Activated naive CD8-positive, alpha-beta T cell treated with anti-CD3 and anti-CD28 coated beads, Interleukin-2, amount 10 ng/mL, durations not matched to agents 7 days and 5 days (primary cell): ENCODE results near the gene SRR. TPM values are rescaled to one million over a fixed set of nuclear protein-coding genes. Genes with fewer than 3 reads are reported as not detected.

ENCODE experiments used
- ATAC-seq: fragments of 150-1000 bp; cut with Tn5 transposase; one replicate; pipeline ENCODE4 v1.10.0; 2021; ENCODE audit warnings: low read depth, moderate library complexity
- POLR2A ChIA-PET: fragments of 350-600 bp; sonication (Branson Sonifier 250); formaldehyde crosslinking; loops from one replicate; lab custom pipeline; 2021; ENCODE audit warnings: antibody characterized with exemption; lab: Charles Lee
- DNase-seq: peaks from one replicate; pipeline ENCODE4 v3.0.0; 2021
- H3K27ac Mint-ChIP-seq: one replicate; pipeline ENCODE4 v1.8.0; 2022; ENCODE audit warnings: mild to moderate bottlenecking, mixed read lengths
- H3K27me3 Mint-ChIP-seq: one replicate; pipeline ENCODE4 v1.8.0; 2022; ENCODE audit warnings: mild to moderate bottlenecking, moderate library complexity, mixed read lengths
- H3K36me3 Mint-ChIP-seq: one replicate; pipeline ENCODE4 v1.8.0; 2021; ENCODE audit warnings: mild to moderate bottlenecking, mixed read lengths
- H3K4me1 Mint-ChIP-seq: one replicate; pipeline ENCODE4 v1.8.0; 2021; ENCODE audit warnings: mixed read lengths
- H3K4me3 Mint-ChIP-seq: one replicate; pipeline ENCODE4 v1.8.0; 2022; ENCODE audit warnings: mild to moderate bottlenecking, moderate library complexity, mixed read lengths
- H3K9me3 Mint-ChIP-seq: one replicate; pipeline ENCODE4 v1.8.0; 2021; ENCODE audit warnings: mixed read lengths
- total RNA-seq, 2 experiments: library from RNA; stranded (reverse); gene quantifications; one replicate each; pipeline ENCODE4 v1.2.3, GENCODE V29; 2021

SRR gene
- total RNA-seq, 2 experiments from 2014 or later: 16.3 to 19.8 TPM

DNA sequence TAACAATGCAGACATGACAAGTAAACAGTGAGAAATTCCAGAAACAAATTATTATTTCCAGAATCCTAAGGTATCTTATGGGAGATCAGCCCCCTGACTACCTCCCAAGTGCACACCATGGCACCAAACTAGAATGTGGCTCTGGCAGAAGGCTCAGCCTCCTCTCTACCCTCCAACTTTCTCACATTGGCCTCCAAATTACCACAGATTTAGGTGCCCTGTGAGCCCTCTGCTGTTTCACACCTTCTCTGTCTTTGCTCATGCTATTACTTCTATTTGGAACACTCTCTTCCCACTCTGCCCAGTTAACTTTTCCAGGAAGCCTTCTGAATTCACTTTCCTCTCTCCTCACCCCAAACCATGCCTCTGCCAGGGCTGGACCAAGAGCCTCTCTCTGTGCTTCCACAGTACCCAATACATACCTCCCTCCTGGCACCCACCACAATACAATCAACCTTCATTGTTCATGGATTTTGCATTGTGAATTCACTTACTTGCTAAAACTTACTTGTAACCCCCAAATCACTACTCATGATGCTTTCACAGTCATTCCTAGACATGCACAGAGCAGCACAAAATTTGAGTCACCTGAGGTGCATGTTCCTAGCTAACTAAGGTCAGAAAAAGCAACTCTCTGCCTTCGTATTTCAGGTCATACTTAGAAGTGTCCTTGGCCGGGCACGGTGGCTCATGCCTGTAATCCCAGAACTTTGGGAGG is 31.6 kb upstream of the SRR start:
- POLR2A ChIA-PET: interaction anchor here (0.8 to 1.2 kb wide), 2 partner anchors 12 to 27 kb away, joined by 4 read pairs; no protein-coding TSS in a partner anchor
- no peaks in the 10 kb centered on the region for H3K27me3 Mint-ChIP-seq
- peak overlapping the region; percentile 33 for H3K4me3 Mint-ChIP-seq
- peaks cover 48% of the 10 kb centered on the region for H3K36me3 Mint-ChIP-seq
- H3K4me1 Mint-ChIP-seq: peaks cover 61% of the 10 kb centered on the region
- ATAC-seq (peak; percentile 38), DNase-seq (no peak)
- peak overlapping the region; percentile 85 for H3K27ac Mint-ChIP-seq
- H3K9me3 Mint-ChIP-seq: no peaks in the 10 kb centered on the region

GRCh38 chr17:2274414-2274813 is 29.3 kb upstream of the SRR start:
- Mint-ChIP-seq H3K36me3 (peaks cover 53% of the 10 kb centered on the region), H3K4me1 (peaks cover 63% of the 10 kb centered on the region), H3K4me3 (peak overlapping the region; percentile 23), H3K27ac (peak overlapping the region; percentile 87), H3K9me3 (no peaks in the 10 kb centered on the region), H3K27me3 (no peaks in the 10 kb centered on the region)
- DNase-seq (no peak), ATAC-seq (no peak)
- POLR2A ChIA-PET: interaction anchor here (3.3 kb wide), 1 partner anchor 9 kb away, joined by 28 read pairs; no protein-coding TSS in a partner anchor

GRCh38 chr17:2275722-2276121 is 28.0 kb upstream of the SRR start:
- POLR2A ChIA-PET: interaction anchor here (1.0 to 3.3 kb wide), 7 partner anchors 10 to 221 kb away, joined by 4 to 28 read pairs (median 5); partner anchors contain the start of genes HIC1, SMG6 and SRR
- no peaks in the 10 kb centered on the region for H3K27me3 Mint-ChIP-seq
- H3K27ac Mint-ChIP-seq: peak overlapping the region; percentile 87
- DNase-seq: no peak
- no peaks in the 10 kb centered on the region for H3K9me3 Mint-ChIP-seq
- ATAC-seq: peak; percentile 75
- H3K4me1 Mint-ChIP-seq: peaks cover 58% of the 10 kb centered on the region
- peak overlapping the region; percentile 80 for H3K4me3 Mint-ChIP-seq
- H3K36me3 Mint-ChIP-seq: peaks cover 53% of the 10 kb centered on the region

- Mint-ChIP-seq H3K36me3 (peaks cover 58% of the 10 kb centered on the region), H3K27ac (peak overlapping the region; percentile 12), H3K9me3 (no peaks in the 10 kb centered on the region), H3K4me1 (peaks cover 62% of the 10 kb centered on the region), H3K4me3 (no peak overlapping the region), H3K27me3 (no peaks in the 10 kb centered on the region)
- POLR2A ChIA-PET: interaction anchor here (0.7 kb wide), 1 partner anchor 33 kb away, joined by 3 read pairs; no protein-coding TSS in a partner anchor
- ATAC-seq (no peak), DNase-seq (no peak)
These were observed 26.1 kb upstream of the SRR start for GRCh38 chr17:2277429-2278170.

DNA sequence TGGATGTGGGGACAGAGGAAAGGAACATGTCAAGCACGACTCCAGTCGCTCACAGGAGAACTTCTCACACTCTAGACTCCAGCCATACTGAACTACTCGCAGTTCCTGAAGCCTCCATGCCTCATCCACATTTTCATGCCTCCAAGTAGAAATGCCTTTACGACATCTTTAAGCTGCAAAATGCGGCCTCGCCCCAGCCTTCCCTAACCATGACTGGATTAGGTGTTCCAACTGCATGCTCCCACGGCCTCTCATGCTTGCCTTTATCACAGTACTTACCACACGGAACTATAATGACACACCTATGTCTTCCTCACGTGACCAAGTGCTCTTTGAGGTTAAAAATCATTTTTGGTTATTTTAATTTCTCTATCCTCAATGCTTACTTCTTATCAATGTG is 24.0 kb upstream of the SRR start:
- POLR2A ChIA-PET: interaction anchor here (1.0 to 2.8 kb wide), 5 partner anchors 12 to 227 kb away, joined by 3 to 23 read pairs (median 6); partner anchors contain the start of gene HIC1
- ATAC-seq: no peak
- H3K27me3 Mint-ChIP-seq: no peaks in the 10 kb centered on the region
- H3K36me3 Mint-ChIP-seq: peaks cover 50% of the 10 kb centered on the region
- H3K27ac Mint-ChIP-seq: peak overlapping the region; percentile 78
- peak overlapping the region; percentile 49 for H3K4me3 Mint-ChIP-seq
- H3K9me3 Mint-ChIP-seq: no peaks in the 10 kb centered on the region
- no peak for DNase-seq
- peaks cover 60% of the 10 kb centered on the region for H3K4me1 Mint-ChIP-seq

DNA sequence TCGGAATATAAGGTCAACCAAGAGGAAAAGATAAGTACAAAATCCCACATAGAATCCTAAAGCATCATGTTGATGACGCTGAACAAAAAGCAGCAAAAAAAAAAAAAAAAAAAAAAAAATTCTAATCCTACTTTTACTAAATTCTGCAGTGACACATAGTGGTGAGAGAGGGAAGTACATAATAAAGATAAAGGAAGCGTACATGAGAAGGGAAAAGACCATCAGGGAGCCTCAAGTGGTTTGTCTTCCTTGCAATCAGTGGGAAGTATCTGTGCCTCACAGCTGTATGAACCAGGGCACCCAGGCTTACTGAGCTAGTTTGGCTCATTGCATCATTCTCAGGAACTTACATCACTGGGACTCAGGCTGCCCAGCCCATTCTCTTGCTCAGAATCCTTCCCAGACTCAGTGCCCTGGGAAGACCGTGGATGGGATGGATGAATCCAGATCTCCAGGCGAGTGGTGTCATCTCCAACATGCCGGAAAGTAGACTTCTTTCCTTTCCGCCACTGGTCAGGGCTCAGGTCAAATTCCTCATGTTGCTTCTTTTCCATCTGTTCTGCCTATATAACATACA is 21.4 kb upstream of the SRR start:
- H3K4me3 Mint-ChIP-seq: peak overlapping the region; percentile 33
- POLR2A ChIA-PET: interaction anchor here (0.7 to 2.8 kb wide), 7 partner anchors 16 to 228 kb away, joined by 3 to 23 read pairs (median 6); partner anchors contain the start of gene HIC1

GRCh38 chr17:2283302-2283701 is 20.4 kb upstream of the SRR start:
- H3K9me3 Mint-ChIP-seq: no peaks in the 10 kb centered on the region
- H3K4me1 Mint-ChIP-seq: peaks cover 42% of the 10 kb centered on the region
- peaks cover 43% of the 10 kb centered on the region for H3K36me3 Mint-ChIP-seq
- no peak for ATAC-seq
- peak overlapping the region; percentile 9 for H3K27ac Mint-ChIP-seq
- no peaks in the 10 kb centered on the region for H3K27me3 Mint-ChIP-seq
- DNase-seq: no peak
- no peak overlapping the region for H3K4me3 Mint-ChIP-seq
- POLR2A ChIA-PET: interaction anchor here (0.6 to 2.6 kb wide), 7 partner anchors 17 to 229 kb away, joined by 3 to 16 read pairs (median 4); partner anchors contain the start of genes HIC1, SMG6 and SRR

More for the DNA sequence above, 21.4 kb upstream of the SRR start:
- H3K9me3 Mint-ChIP-seq: no peaks in the 10 kb centered on the region
- DNase-seq (no peak), ATAC-seq (no peak)
- no peaks in the 10 kb centered on the region for H3K27me3 Mint-ChIP-seq
- H3K4me1 Mint-ChIP-seq: peaks cover 43% of the 10 kb centered on the region
- peaks cover 42% of the 10 kb centered on the region for H3K36me3 Mint-ChIP-seq
- H3K27ac Mint-ChIP-seq: peak overlapping the region; percentile 54

- no peak overlapping the region for H3K27ac Mint-ChIP-seq
- no peaks in the 10 kb centered on the region for H3K27me3 Mint-ChIP-seq
- no peak for DNase-seq
These were observed 13.8 kb upstream of the SRR start for GRCh38 chr17:2289878-2290478.

DNA sequence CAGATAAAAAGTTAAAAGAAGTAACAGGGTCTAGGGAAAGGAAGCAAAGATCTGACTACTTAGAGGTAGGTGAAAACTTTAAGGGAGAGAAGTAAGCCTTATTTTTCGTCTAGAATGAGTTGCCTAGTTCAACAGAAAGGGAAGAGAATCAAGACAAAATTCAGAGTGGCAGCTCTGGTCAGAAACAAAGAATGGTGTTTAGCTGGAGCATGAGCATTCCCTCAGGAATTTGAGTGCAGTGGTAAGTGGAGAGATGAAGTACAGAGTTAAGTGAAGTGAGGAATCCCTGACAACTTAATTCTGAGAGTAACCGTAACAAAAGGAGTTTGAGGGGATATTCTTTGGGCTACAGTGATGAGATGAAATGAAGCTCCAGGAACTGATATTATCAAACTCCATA is 11.7 kb upstream of the SRR start:
- Mint-ChIP-seq H3K27ac (peak overlapping the region; percentile 35), H3K4me3 (no peak overlapping the region), H3K9me3 (no peaks in the 10 kb centered on the region), H3K36me3 (peaks cover 46% of the 10 kb centered on the region), H3K27me3 (no peaks in the 10 kb centered on the region), H3K4me1 (peaks cover 27% of the 10 kb centered on the region)
- POLR2A ChIA-PET: interaction anchor here (1.0 to 1.4 kb wide), 3 partner anchors 11 to 44 kb away, joined by 3 to 8 read pairs (median 4); partner anchors contain the start of genes SMG6, SRR and TSR1
- DNase-seq (no peak), ATAC-seq (no peak)

More at GRCh38 chr17:2289878-2290478, 13.8 kb upstream of the SRR start:
- no peaks in the 10 kb centered on the region for H3K9me3 Mint-ChIP-seq
- peaks cover 19% of the 10 kb centered on the region for H3K4me1 Mint-ChIP-seq
- ATAC-seq: no peak
- H3K4me3 Mint-ChIP-seq: no peak overlapping the region
- H3K36me3 Mint-ChIP-seq: peaks cover 38% of the 10 kb centered on the region
- POLR2A ChIA-PET: no interaction called here

DNA sequence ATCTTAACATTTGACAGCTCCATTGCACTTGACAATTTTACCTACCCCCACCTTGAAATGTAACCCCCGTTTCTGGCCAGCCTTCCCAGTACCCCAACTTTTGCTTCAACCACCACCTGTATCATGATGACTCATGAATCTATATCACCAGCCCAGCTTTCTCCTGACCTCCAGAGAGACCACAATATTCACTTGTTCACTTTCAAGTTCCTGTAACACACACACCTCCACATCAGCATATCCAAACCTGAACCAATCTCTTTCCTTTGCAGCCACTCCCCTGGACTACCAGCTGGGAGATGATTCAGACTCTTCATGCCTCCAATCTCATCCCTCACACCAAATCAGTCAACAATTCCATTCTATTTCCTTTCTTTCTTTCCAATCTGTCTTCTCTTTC is 8.2 kb upstream of the SRR start:
- DNase-seq (no peak), ATAC-seq (peak; percentile 60)
- Mint-ChIP-seq H3K36me3 (peaks cover 56% of the 10 kb centered on the region), H3K9me3 (no peaks in the 10 kb centered on the region), H3K4me3 (peak overlapping the region; percentile 35), H3K27ac (peak overlapping the region; percentile 21), H3K4me1 (peaks cover 38% of the 10 kb centered on the region), H3K27me3 (no peaks in the 10 kb centered on the region)
- POLR2A ChIA-PET: interaction anchor here (0.6 to 0.7 kb wide), 2 partner anchors 33 to 98 kb away, joined by 3 read pairs; no protein-coding TSS in a partner anchor

DNA sequence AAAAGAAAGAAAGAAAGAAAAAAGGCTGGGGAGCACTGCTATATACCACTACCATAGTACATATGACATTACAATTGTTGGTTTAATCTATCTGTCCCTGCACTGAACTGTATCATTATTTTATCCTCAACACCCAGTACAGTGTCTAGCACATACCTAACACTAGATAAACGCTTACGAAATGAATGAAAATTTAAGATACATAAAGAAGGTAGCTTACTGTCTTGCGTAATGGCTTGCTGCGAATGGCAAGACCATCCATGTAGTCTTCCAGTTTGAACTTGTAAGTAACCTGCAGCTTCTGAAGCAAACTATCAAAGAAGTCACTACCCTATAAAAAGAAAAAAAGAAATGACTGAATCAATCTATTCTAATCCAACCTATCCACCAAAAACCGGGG is 6.7 kb upstream of the SRR start:
- Mint-ChIP-seq H3K4me1 (peaks cover 41% of the 10 kb centered on the region), H3K9me3 (no peaks in the 10 kb centered on the region), H3K4me3 (no peak overlapping the region), H3K36me3 (peaks cover 53% of the 10 kb centered on the region), H3K27me3 (no peaks in the 10 kb centered on the region), H3K27ac (no peak overlapping the region)
- no peak for DNase-seq
- POLR2A ChIA-PET: interaction anchor here (0.7 kb wide), 2 partner anchors 68 to 1966 kb away, joined by 5 to 7 read pairs; no protein-coding TSS in a partner anchor
- no peak for ATAC-seq

DNA sequence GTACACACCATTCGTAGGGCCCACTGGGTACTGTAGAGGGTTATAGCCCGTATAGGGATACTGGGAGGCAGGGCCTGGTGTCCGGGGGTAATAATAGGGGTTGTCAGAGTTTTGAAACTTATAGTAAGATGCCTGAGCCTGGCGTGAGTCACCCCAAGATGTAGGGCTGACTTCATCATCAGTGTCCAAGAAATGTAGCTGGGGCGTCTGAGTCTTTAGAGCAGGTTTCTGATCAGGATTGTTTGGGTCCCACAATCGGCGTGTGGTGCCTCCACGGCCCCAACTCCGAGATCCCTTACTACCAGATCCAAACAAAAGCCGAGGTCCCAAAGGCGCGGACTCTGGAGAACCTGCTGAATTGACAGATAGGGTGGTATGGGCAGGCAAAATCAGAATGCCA is 4.6 kb upstream of the SRR start:
- Mint-ChIP-seq H3K36me3 (peaks cover 42% of the 10 kb centered on the region), H3K27ac (no peak overlapping the region), H3K4me1 (peaks cover 38% of the 10 kb centered on the region), H3K9me3 (no peaks in the 10 kb centered on the region), H3K27me3 (no peaks in the 10 kb centered on the region), H3K4me3 (no peak overlapping the region)
- POLR2A ChIA-PET: no interaction called here
- DNase-seq: no peak
- ATAC-seq: no peak
